Right atrium auricular region (tissue), 2 donors: Measurements from ENCODE around the gene TTC7B. TPM values are rescaled to one million over a fixed set of nuclear protein-coding genes. Genes with fewer than 3 reads are reported as not detected.
A peak's percentile ranks its signal among the peaks of the same experiment; 100 is the strongest.

Experiments used
- DNase-seq: peaks from one replicate; pipeline ENCODE4 v3.0.0-alpha.2; 2019; ENCODE audit warnings: low spot score
- H3K27ac ChIP-seq, 2 donors: fragments of 200-600 bp; sonication (generic); 1 replicate in 1 of 2; 2 replicates in 1 of 2; pipeline ENCODE4 v1.5.1; 2016 to 2019
- H3K27me3 ChIP-seq, 2 donors: fragments of 200-600 bp; sonication (generic); one replicate each; pipeline versions ENCODE4 v1.5.1 to v1.6.0; 2017 to 2019
- H3K36me3 ChIP-seq: fragments of 200-600 bp; sonication (generic); one replicate; pipeline ENCODE4 v1.5.1; 2016
- H3K4me1 ChIP-seq, 2 donors: fragments of 200-600 bp; sonication (generic); one replicate each; pipeline versions ENCODE4 v1.5.1 to v1.6.0; 2017 to 2019
- H3K4me3 ChIP-seq, 2 donors: fragments of 200-600 bp; sonication (generic); 1 replicate in 1 of 2; 2 replicates in 1 of 2; pipeline ENCODE4 v1.5.1; 2017 to 2019; ENCODE audit warnings: mild to moderate bottlenecking in 1 of 2, moderate library complexity in 1 of 2
- H3K9me3 ChIP-seq, 2 donors: fragments of 200-600 bp; sonication (generic); one replicate each; pipeline ENCODE4 v1.5.1; 2019
- total RNA-seq, 2 donors: library from RNA; depleted of rRNA; stranded (reverse); fragments of >200 nt; gene quantifications; one replicate each; pipeline ENCODE4 v1.1.0, GENCODE V29; 2016
- TF ChIP-seq, protein P1 (sequence below), 2 donors: fragments of 200-600 bp; sonication (generic); IDR thresholded peaks; one replicate each; pipeline ENCODE4 v1.5.1; 2019; ENCODE audit warnings: antibody characterized with exemption in 2 of 2

The TTC7B gene
- total RNA-seq, 2 donors from 2014 or later, result 45.5 to 57.3 TPM

GRCh38 chr14:90627478-90627877, 188.8 kb downstream of the TTC7B start:
- Histone ChIP-seq H3K36me3 (no peaks in the 10 kb centered on the region), H3K27ac (peak overlapping the region; percentile 74 to 79), H3K4me3 (no peak overlapping the region), H3K9me3 (no peaks in the 10 kb centered on the region), H3K4me1 (peaks cover 0 to 61% of the 10 kb centered on the region in 2 donors), H3K27me3 (no peaks in the 10 kb centered on the region)
- TF ChIP-seq, protein P1, sequence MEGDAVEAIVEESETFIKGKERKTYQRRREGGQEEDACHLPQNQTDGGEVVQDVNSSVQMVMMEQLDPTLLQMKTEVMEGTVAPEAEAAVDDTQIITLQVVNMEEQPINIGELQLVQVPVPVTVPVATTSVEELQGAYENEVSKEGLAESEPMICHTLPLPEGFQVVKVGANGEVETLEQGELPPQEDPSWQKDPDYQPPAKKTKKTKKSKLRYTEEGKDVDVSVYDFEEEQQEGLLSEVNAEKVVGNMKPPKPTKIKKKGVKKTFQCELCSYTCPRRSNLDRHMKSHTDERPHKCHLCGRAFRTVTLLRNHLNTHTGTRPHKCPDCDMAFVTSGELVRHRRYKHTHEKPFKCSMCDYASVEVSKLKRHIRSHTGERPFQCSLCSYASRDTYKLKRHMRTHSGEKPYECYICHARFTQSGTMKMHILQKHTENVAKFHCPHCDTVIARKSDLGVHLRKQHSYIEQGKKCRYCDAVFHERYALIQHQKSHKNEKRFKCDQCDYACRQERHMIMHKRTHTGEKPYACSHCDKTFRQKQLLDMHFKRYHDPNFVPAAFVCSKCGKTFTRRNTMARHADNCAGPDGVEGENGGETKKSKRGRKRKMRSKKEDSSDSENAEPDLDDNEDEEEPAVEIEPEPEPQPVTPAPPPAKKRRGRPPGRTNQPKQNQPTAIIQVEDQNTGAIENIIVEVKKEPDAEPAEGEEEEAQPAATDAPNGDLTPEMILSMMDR (IDR thresholded peaks at IDR 0.05), result no peak
- no peak for DNase-seq

DNA sequence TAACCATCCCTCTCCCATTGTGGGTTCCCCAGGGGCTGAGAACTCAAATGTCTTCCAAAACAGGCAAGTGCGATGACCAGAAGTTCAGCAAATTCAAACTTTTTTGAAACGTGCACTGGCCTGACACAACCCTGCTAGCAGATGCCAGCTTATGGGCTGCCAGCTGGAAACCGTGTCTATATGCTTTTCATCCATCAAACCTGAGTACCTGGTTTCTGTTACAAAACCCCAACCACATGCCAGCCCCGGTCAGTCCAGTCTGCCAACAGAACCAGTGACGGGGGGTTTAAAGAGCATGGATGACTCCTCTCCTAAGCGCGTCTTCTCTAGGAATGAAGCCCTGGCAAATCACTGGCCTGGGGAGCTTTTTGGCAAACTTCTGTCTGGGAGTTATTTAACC, 189.7 kb downstream of the TTC7B start:
- Histone ChIP-seq H3K36me3 (no peaks in the 10 kb centered on the region), H3K9me3 (no peaks in the 10 kb centered on the region), H3K27ac (peak overlapping the region; percentile 74 to 79), H3K4me3 (no peak overlapping the region), H3K4me1 (peaks cover 0 to 61% of the 10 kb centered on the region in 2 donors), H3K27me3 (no peaks in the 10 kb centered on the region)
- DNase-seq, result no peak
- TF ChIP-seq, protein P1 (IDR thresholded peaks at IDR 0.05), result no peak

- TF ChIP-seq, protein P1 (IDR thresholded peaks at IDR 0.05), result no peak
- Histone ChIP-seq H3K27ac (peak overlapping the region in 1 of 2 donors; percentile 70), H3K27me3 (no peaks in the 10 kb centered on the region), H3K9me3 (no peaks in the 10 kb centered on the region), H3K4me3 (no peak overlapping the region), H3K36me3 (no peaks in the 10 kb centered on the region), H3K4me1 (peaks cover 0 to 61% of the 10 kb centered on the region in 2 donors)
- DNase-seq, result no peak
Measured at GRCh38 chr14:90625445-90625844, 190.8 kb downstream of the TTC7B start.

DNA sequence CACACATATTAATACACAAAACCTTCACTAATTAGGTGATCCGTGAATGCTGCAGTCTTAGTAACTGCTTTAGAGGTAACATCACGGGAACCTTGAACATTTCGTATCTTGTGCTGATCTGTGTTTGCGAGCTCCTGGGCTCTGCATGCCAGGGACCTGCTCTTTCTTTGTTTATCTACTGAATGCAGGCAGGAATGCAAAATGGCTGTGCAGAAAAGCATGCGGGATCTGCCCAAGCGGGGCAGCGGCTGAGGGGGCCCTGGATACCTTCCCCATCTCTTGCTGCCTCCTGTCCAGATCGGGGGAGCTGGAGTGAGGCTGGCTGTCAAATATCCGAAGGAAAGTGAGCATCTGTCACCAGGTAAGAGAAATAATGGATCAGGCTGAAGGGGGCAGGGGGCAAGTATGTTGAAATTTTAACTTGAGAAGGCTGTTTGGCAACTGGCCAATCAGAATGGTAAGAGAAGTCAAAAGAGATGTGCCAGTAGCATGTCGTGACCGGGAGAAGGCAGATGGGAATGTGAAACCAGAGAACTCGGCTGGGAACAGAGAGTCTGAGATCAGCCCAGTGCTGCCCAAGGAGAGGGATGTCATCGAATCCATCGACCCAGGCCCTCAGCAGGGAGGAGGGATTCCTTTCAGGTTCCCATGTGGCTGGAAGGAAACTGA, 191.4 kb downstream of the TTC7B start:
- Histone ChIP-seq H3K4me1 (peaks cover 0 to 58% of the 10 kb centered on the region in 2 donors), H3K4me3 (no peak overlapping the region), H3K36me3 (no peaks in the 10 kb centered on the region), H3K27me3 (no peaks in the 10 kb centered on the region), H3K9me3 (no peaks in the 10 kb centered on the region), H3K27ac (peak overlapping the region; percentile 70 to 72)
- DNase-seq, result peak; percentile 54
- TF ChIP-seq, protein P1 (IDR thresholded peaks at IDR 0.05), result no peak

DNA sequence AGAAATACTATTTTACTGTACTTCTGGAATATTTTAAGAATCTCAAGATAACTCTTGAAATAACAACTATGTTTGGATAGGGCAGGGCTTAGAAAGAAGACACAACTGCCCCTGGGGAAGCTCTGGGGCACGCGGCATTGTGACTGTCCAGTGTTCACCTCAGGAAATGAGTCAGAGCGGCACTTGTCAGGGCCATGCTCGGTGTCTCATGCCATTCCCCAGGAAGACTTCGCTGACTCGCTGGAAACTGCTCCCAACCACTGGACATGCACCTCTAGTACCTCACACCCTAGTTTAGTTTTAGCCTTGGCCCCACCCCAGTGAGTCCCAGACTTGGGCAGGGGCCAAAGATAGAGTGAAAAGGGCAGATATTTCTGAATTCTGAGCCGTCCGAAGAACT, 192.0 kb downstream of the TTC7B start:
- Histone ChIP-seq H3K4me1 (peaks cover 0 to 56% of the 10 kb centered on the region in 2 donors), H3K27ac (peak overlapping the region; percentile 70 to 72), H3K27me3 (no peaks in the 10 kb centered on the region), H3K9me3 (no peaks in the 10 kb centered on the region), H3K4me3 (no peak overlapping the region), H3K36me3 (no peaks in the 10 kb centered on the region)
- peak; percentile 75 for DNase-seq
- TF ChIP-seq, protein P1 (IDR thresholded peaks at IDR 0.05), result no peak

- DNase-seq, result no peak
- Histone ChIP-seq H3K36me3 (no peaks in the 10 kb centered on the region), H3K4me3 (no peak overlapping the region), H3K27me3 (no peaks in the 10 kb centered on the region), H3K9me3 (no peaks in the 10 kb centered on the region), H3K27ac (no peak overlapping the region), H3K4me1 (peaks cover 0 to 35% of the 10 kb centered on the region in 2 donors)
- TF ChIP-seq, protein P1 (IDR thresholded peaks at IDR 0.05), result no peak
Measured at GRCh38 chr14:90621201-90621600, 195.0 kb downstream of the TTC7B start.
